Measurements from ENCODE around the gene NOS1. TPM values are rescaled to one million over a fixed set of nuclear protein-coding genes. Genes with fewer than 3 reads are reported as not detected.
A peak's percentile ranks its signal among the peaks of the same experiment; 100 is the strongest.
"Not testable (repeated sequence)": the region's sequence is repeated elsewhere in the genome, so short reads cannot be mapped to it uniquely, and the experiment has no call there.

Gene NOS1
- total RNA-seq, 4 donors from 2014 or later, result 6.6 to 15.4 (median 12.0) TPM

DNA sequence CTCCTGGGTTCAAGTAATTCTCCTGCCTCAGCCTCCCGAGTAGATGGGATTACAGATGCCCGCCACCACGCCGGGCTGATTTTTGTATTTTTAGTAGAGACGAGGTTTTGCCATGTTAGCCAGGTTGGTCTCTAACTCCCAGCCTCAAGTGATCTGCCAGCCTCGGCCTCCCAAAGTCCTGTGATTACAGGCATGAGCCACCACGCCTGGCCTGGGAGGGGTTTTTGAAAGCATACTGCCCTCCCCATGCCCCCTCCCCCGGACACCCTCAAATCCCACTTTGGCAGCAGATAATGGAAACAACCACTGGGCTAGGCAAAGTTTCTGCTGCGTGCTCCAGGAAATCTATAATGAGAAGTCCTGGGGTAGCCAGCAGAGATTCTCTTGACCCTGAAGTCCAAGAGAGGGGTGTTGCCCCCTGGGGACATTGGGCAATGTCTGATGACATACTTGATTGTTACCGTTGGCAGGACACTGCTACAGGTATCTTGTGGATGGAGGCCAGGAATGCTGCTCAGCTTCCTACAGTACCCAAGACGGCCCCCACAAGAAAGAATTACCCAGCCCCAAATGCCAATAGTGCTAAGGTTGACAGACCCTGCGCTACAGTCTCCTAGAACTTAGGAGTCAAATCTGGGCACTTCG lies 152.5 kb downstream of the NOS1 start:
- 84% methylated on average over 13 of the region's 13 CpGs for WGBS
- TF ChIP-seq POLR2AphosphoS5 (IDR thresholded peaks at IDR 0.05), result no peak
- TF ChIP-seq EP300 (IDR thresholded peaks at IDR 0.05), result no peak
- TF ChIP-seq, protein P1, sequence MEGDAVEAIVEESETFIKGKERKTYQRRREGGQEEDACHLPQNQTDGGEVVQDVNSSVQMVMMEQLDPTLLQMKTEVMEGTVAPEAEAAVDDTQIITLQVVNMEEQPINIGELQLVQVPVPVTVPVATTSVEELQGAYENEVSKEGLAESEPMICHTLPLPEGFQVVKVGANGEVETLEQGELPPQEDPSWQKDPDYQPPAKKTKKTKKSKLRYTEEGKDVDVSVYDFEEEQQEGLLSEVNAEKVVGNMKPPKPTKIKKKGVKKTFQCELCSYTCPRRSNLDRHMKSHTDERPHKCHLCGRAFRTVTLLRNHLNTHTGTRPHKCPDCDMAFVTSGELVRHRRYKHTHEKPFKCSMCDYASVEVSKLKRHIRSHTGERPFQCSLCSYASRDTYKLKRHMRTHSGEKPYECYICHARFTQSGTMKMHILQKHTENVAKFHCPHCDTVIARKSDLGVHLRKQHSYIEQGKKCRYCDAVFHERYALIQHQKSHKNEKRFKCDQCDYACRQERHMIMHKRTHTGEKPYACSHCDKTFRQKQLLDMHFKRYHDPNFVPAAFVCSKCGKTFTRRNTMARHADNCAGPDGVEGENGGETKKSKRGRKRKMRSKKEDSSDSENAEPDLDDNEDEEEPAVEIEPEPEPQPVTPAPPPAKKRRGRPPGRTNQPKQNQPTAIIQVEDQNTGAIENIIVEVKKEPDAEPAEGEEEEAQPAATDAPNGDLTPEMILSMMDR (IDR thresholded peaks at IDR 0.05), result no peak
- TF ChIP-seq POLR2A (IDR thresholded peaks at IDR 0.05), result no peak

DNA sequence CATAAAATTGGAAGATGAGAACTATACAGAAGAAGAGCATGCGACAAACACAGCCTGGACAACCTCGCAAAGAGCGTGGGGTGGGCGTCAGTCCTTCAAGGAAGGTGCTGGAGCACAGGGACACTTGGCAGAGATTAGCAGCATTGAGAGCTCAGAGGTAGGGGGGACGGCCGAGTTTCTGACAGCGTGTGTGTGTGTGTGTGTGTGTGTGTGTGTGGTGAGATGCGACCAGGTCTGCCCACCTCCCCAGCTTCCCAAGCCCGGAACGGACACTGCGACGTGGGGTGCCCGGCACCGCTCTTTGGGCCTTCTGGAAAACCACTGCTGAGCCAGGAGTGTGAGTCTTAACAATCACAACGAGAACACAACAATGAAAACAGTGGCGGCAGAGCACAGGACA lies 153.2 kb downstream of the NOS1 start:
- H3K36me3 ChIP-seq, result no peaks in the 10 kb centered on the region
- H3K27ac ChIP-seq, result no peak overlapping the region
- TF ChIP-seq, protein P1 (IDR thresholded peaks at IDR 0.05), result no peak
- no peak for TF ChIP-seq POLR2AphosphoS5 (IDR thresholded peaks at IDR 0.05)
- TF ChIP-seq EP300 (IDR thresholded peaks at IDR 0.05), result no peak
- no peak for TF ChIP-seq POLR2A (IDR thresholded peaks at IDR 0.05)
- H3K4me1 ChIP-seq, result no peaks in the 10 kb centered on the region
- no peak for DNase-seq (ENCODE audit: low spot score in 2 of 2)
- H3K27me3 ChIP-seq, result peaks cover 21% of the 10 kb centered on the region
- 81% methylated on average over 16 of the region's 16 CpGs for WGBS
- no peak overlapping the region for H3K4me3 ChIP-seq
- H3K9me3 ChIP-seq, result no peaks in the 10 kb centered on the region

More for the DNA sequence above, 152.5 kb downstream of the NOS1 start:
- Histone ChIP-seq H3K4me3 (no peak overlapping the region), H3K27me3 (peaks cover 21% of the 10 kb centered on the region), H3K27ac (no peak overlapping the region), H3K9me3 (no peaks in the 10 kb centered on the region), H3K4me1 (no peaks in the 10 kb centered on the region), H3K36me3 (no peaks in the 10 kb centered on the region)
- no peak for DNase-seq (ENCODE audit: low spot score in 2 of 2)

DNA sequence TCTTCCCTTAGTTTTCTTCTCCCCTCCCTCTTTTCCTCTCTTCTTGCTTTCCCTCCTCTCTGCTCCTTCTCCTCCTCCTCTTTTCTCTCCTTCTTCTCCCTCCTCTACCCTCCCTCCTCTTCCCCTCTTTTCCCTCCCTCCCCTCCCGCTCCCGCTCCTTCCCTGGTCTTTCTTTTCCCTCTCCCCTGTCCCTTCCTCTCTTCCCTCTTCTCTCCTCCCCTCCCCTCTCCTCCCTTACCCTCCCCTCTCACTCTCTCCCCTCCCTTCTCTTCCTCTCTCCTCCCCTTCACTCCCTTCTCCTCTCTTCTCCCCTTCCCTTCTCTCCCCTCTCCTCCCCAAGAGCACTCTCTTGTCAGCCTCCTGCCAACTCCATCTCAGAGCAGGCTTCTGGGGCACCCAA lies 153.8 kb downstream of the NOS1 start:
- no peak overlapping the region for H3K4me3 ChIP-seq
- H3K9me3 ChIP-seq, result no peaks in the 10 kb centered on the region
- H3K27me3 ChIP-seq, result peaks cover 21% of the 10 kb centered on the region
- no peaks in the 10 kb centered on the region for H3K4me1 ChIP-seq
- DNase-seq (ENCODE audit: low spot score in 2 of 2), result no peak
- no peaks in the 10 kb centered on the region for H3K36me3 ChIP-seq
- WGBS, result 73% methylated on average over 2 of the region's 2 CpGs
- H3K27ac ChIP-seq, result no peak overlapping the region
- no peak for TF ChIP-seq POLR2A (IDR thresholded peaks at IDR 0.05)

DNA sequence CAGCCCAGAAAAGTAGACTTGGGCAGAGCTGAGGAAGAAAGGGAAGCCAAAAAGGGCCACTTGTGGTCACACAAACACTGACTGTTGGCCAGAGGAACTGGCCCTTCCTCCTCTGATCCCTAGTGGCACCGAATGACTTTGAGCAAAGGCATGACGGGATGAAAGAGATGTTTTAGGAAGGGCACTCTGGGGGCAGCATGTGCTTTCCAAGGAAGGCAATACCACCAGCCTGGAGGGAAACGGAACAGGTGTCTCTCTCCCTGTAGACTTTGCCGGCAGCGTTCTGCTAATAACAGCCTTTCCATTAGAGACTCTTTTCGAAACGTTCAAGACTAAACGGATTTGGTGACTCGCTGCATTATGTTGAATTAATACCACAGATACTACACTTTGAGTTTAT lies 158.9 kb downstream of the NOS1 start:
- TF ChIP-seq POLR2A (IDR thresholded peaks at IDR 0.05) (no peak), EP300 (IDR thresholded peaks at IDR 0.05) (no peak), POLR2AphosphoS5 (IDR thresholded peaks at IDR 0.05) (no peak)
- TF ChIP-seq, protein P1 (IDR thresholded peaks at IDR 0.05), result no peak
- no peak for DNase-seq (ENCODE audit: low spot score in 2 of 2)
- WGBS, result 70% methylated on average over 9 of the region's 9 CpGs
- Histone ChIP-seq H3K4me3 (no peak overlapping the region), H3K4me1 (no peaks in the 10 kb centered on the region), H3K27ac (no peak overlapping the region), H3K36me3 (no peaks in the 10 kb centered on the region), H3K9me3 (no peaks in the 10 kb centered on the region), H3K27me3 (peaks cover 18% of the 10 kb centered on the region)

DNA sequence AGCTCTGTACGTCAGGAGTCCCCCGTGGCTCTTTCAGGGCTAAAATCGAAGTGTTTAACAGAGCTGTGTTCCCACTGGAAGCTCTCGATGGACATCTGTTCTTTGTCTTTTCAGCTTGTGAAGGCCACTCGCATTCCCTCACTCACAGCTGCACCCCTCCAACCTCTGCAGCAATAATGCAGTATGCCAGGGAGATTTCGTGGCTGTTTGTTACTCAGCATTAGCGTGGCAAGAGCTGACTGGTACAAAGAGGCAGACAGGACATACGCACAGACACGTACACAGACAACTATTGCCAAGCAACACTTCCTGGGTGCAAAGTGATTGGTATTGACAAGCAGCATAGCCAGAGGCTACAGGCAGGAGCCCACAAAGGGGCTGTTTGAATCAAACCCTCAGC lies 159.4 kb downstream of the NOS1 start:
- no peaks in the 10 kb centered on the region for H3K9me3 ChIP-seq
- TF ChIP-seq POLR2A (IDR thresholded peaks at IDR 0.05), result no peak
- TF ChIP-seq EP300 (IDR thresholded peaks at IDR 0.05), result no peak
- TF ChIP-seq POLR2AphosphoS5 (IDR thresholded peaks at IDR 0.05), result no peak
- TF ChIP-seq, protein P1 (IDR thresholded peaks at IDR 0.05), result no peak
- peak in 1 of 2 donors; percentile 21 for DNase-seq (ENCODE audit: low spot score in 2 of 2)
- H3K4me1 ChIP-seq, result no peaks in the 10 kb centered on the region
- no peaks in the 10 kb centered on the region for H3K36me3 ChIP-seq
- peaks cover 13% of the 10 kb centered on the region for H3K27me3 ChIP-seq
- WGBS, result 91% methylated on average over 9 of the region's 9 CpGs
- H3K4me3 ChIP-seq, result no peak overlapping the region
- H3K27ac ChIP-seq, result no peak overlapping the region

DNA sequence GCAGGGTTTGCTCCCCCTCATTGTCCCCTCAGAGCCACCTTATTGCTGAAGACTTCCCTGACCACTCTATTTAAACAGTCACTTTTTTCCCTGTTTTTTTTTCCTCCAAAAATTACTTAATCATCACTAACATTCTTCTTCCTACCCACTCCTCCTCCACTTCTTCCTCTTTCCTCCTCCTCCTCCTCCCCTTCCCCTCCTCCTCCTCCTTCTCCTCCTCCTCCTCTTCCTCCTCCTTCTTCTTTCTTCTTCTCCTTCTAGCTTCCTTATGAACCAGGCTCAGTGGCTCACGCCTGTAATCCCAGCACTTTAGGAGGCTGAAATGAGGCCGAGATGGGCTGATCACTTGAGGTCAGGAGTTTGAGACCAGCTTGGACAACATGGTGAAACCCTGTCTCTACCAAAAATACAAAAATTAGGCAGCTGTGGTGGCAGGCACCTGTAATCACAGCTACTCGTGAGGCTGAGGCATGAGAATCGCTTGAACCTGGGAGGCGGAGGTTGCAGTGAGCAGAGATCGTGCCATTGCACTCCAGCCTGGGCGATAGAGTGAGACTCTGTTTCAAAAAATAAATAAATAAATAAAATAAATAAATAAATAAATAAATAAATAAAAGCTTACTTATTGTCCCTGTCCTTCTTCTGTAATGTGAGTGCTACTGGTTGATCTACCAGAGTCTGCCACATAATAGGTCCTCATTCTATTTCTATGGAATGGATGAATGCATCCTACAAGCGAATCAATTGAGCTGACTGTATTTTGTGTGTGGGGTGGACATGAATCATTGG lies 161.3 kb downstream of the NOS1 start:
- not testable (repeated sequence) for H3K4me3 ChIP-seq, H3K27ac ChIP-seq, H3K36me3 ChIP-seq, H3K27me3 ChIP-seq, H3K9me3 ChIP-seq, H3K4me1 ChIP-seq
- WGBS, result 95% methylated on average over 8 of the region's 8 CpGs
- DNase-seq (ENCODE audit: low spot score in 2 of 2), result peak; percentile 12 to 27

DNA sequence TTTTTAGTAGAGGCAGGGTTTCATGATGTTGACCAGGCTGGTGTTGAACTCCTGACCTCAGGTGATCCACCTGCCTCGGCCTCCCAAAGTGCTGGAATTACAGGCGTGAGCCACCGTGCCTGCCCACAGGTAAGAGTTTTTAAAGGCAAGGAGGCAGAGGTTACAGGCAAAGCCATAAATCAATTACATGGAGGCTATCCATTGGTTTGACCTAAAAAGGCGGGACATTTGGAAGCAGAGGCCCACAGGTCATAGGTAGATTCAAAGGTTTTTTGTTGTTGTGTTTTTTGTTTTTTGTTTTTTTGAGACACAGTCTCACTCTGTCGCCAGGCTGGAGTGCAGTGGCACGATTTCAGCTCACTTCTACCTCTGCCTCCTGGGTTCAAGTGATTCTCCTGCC lies 165.1 kb downstream of the NOS1 start:
- not testable (repeated sequence) for H3K27me3 ChIP-seq, H3K27ac ChIP-seq, H3K4me1 ChIP-seq, H3K36me3 ChIP-seq, H3K4me3 ChIP-seq, H3K9me3 ChIP-seq
- WGBS, result 90% methylated on average over 6 of the region's 6 CpGs
- peak in 1 of 2 donors; percentile 35 for DNase-seq (ENCODE audit: low spot score in 2 of 2)

DNA sequence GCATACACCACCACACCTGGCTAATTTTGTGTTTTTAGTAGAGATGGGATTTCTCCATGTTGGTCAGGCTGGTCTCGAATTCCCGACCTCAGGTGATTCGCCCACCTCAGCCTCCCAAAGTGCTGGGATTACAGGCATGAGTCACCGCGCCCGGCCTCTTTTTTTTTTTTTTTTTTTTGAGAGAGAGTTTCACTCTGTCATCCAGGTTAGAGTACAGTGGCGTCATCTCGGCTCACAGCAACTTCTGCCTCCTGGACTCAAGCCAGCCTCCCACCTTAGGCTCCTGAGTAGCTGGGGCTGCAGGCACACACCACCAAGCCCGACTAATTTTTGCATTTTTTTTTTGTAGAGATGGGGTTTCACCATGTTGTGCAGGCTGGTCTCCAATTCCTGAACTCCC lies 166.4 kb downstream of the NOS1 start:
- not testable (repeated sequence) for H3K36me3 ChIP-seq, H3K4me3 ChIP-seq, H3K27ac ChIP-seq, H3K9me3 ChIP-seq, H3K27me3 ChIP-seq
- 78% methylated on average over 9 of the region's 9 CpGs for WGBS
- H3K4me1 ChIP-seq, result peaks cover 13% of the 10 kb centered on the region
- DNase-seq (ENCODE audit: low spot score in 2 of 2), result peak in 1 of 2 donors; percentile 13

Measured in suprapubic skin (tissue), 4 donors.